Measurements from ENCODE around the gene ZNRF1. TPM values are rescaled to one million over a fixed set of nuclear protein-coding genes. Genes with fewer than 3 reads are reported as not detected.

ZNRF1 gene
- total and polyA plus RNA-seq, 2 of the 8 experiments (the other 6 are each of a cell fraction or from before 2014, with no cell fraction given) = 33.5 to 52.9 TPM

DNA sequence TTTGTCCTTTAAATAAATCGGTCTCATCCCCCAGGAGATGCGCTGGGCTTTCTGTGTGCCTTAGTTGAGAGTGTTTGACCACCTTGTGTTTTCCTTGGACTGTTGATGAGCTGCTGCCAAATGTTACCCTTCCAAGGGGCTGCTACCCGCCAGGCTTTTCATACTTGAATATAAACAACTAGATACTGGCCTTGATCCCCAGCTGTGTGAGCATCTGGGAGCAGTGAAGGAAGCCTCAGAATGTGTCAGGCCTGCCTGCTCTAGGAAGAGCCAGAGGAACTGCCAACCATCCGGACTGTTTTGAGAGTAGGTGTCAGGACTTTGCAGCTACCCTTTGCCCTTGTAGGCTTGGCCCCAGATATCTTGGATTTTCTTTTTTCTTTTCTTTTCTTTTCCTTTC lies 60.0 kb downstream of the ZNRF1 start:
- H2AFZ ChIP-seq (ENCODE audit: low read length) = no peak overlapping the region
- peaks cover 3 to 96% of the 10 kb centered on the region in 2 experiments; a peak in 3 of 4 replicates for H3K79me2 ChIP-seq (ENCODE audit: control insufficient read depth in 1 of 2, insufficient read depth in 2 of 2, low read length in 2 of 2)
- FAIRE-seq (no peak), DNase-seq (ENCODE audit: low read depth in 1 of 2, low spot score in 2 of 2) (no peak)
- H3K27me3 ChIP-seq (replicated peaks in 1 of 4; ENCODE audit: control insufficient read depth in 3 of 4, extremely low read depth in 1 of 4, insufficient read depth in 3 of 4, low read length in 3 of 4) = no peaks in the 10 kb centered on the region
- H2BK120ac ChIP-seq (replicated peaks; ENCODE audit: low read depth, low read length) = no peak overlapping the region
- H3K4ac ChIP-seq (replicated peaks; ENCODE audit: insufficient read length, low read depth, low read length) = no peak overlapping the region
- peaks cover 0 to 3% (median 0%) of the 10 kb centered on the region in 4 experiments; a peak in 1 of 8 replicates for H3K36me3 ChIP-seq (ENCODE audit: control insufficient read depth in 2 of 4, insufficient read depth in 4 of 4, low read length in 3 of 4)
- peak overlapping the region in 2 of 4 experiments; percentile 25 to 31; a peak in 2 of 7 replicates for H3K9ac ChIP-seq (replicated peaks in 1 of 4; ENCODE audit: extremely low read depth in 1 of 4, low read depth in 3 of 4, low read length in 3 of 4)
- H3K9me3 ChIP-seq (ENCODE audit: insufficient read depth in 2 of 2, low read depth in 1 of 2, low read length in 1 of 2) = no peaks in the 10 kb centered on the region
- no peak overlapping the region for H2BK12ac ChIP-seq (ENCODE audit: low read depth, low read length)
- no peak overlapping the region for H4K5ac ChIP-seq (ENCODE audit: insufficient read length, low read depth, low read length)
- WGBS, 2 experiments (ENCODE audit: extremely low coverage in 1 of 2, insufficient coverage in 1 of 2, insufficient read length in 1 of 2, insufficient replicate concordance in 2 of 2, low coverage in 1 of 2, low lambda C conversion rate in 2 of 2, missing lambda C conversion rate in 1 of 2) = 87% methylated on average over 4 of the region's 4 CpGs; no CpG with 5 or more reads in 1 of the 2 experiments
- peaks cover 8 to 20% (median 8%) of the 10 kb centered on the region in 4 experiments for H3K4me1 ChIP-seq (replicated peaks in 1 of 4; ENCODE audit: control insufficient read depth in 3 of 4, insufficient read depth in 4 of 4, low read length in 3 of 4)
- no peak overlapping the region for H3K27ac ChIP-seq (ENCODE audit: low read depth, low read length)
- H4K8ac ChIP-seq (ENCODE audit: extremely low read depth, insufficient read depth, low read length) = no peak overlapping the region
- no peak overlapping the region for H2BK5ac ChIP-seq (ENCODE audit: low read depth, low read length)
- H3K56ac ChIP-seq (replicated peaks; ENCODE audit: insufficient read length, low read depth, low read length) = no peak overlapping the region
- H3K23ac ChIP-seq (ENCODE audit: insufficient read length) = no peak overlapping the region
- no peak overlapping the region for H3K4me3 ChIP-seq (ENCODE audit: extremely low read depth in 1 of 4, insufficient read depth in 2 of 4, low read depth in 3 of 4, low read length in 4 of 4)
- no peaks in the 10 kb centered on the region for H3K23me2 ChIP-seq (ENCODE audit: low read depth, low read length)
- no peak overlapping the region for H3K18ac ChIP-seq (ENCODE audit: extremely low read depth, low read length)
- peaks cover 5 to 17% of the 10 kb centered on the region in 2 experiments for H4K20me1 ChIP-seq (replicated peaks in 1 of 2; ENCODE audit: control insufficient read depth in 1 of 2, insufficient read depth in 2 of 2, low read length in 2 of 2)
- H3K4me2 ChIP-seq (ENCODE audit: insufficient read depth in 1 of 2, low read depth in 2 of 2, low read length in 2 of 2) = no peak overlapping the region
- no peak overlapping the region for H2AK5ac ChIP-seq (ENCODE audit: low read depth, low read length)
- H4K91ac ChIP-seq (replicated peaks; ENCODE audit: insufficient read length, low read length) = no peak overlapping the region
- ChIA-PET CTCF (ENCODE audit: partially characterized antibody) (interaction anchor here (0.6 to 3.0 kb wide), 3 partner anchors 11 to 74 kb away, joined by 3 to 11 read pairs (median 3); partner anchors contain the start of gene WDR59), POLR2A (ENCODE audit: partially characterized antibody) (no interaction called here)
- H3K79me1 ChIP-seq (ENCODE audit: low read depth, low read length) = peaks cover 15% of the 10 kb centered on the region
- H3K14ac ChIP-seq (ENCODE audit: insufficient read length) = no peak overlapping the region
- H2BK15ac ChIP-seq (ENCODE audit: low read length) = no peak overlapping the region; the same call in 1 of the 2 replicates
- H2BK20ac ChIP-seq (ENCODE audit: low read length) = no peak overlapping the region
- TF ChIP-seq SIRT6 (IDR thresholded peaks at IDR 0.05; ENCODE audit: low read length) (no peak), EGR1 (IDR thresholded peaks at IDR 0.05; ENCODE audit: borderline replicate concordance, low read depth, low read length) (no peak), NANOG (IDR thresholded peaks at IDR 0.05; ENCODE audit: insufficient read depth, low read depth, low read length, poor library complexity, severe bottlenecking) (no peak), RAD21 (IDR thresholded peaks at IDR 0.05 in 1 of 2, conservative IDR thresholded peaks at IDR 0.05 in 1 of 2; ENCODE audit: low read depth in 2 of 2, low read length in 2 of 2) (no peak), HDAC2 (IDR thresholded peaks at IDR 0.05; ENCODE audit: borderline replicate concordance in 1 of 2, low read depth in 2 of 2, low read length in 2 of 2) (no peak), CEBPB (IDR thresholded peaks at IDR 0.05; ENCODE audit: low read depth, low read length) (no peak), RFX5 (IDR thresholded peaks at IDR 0.05; ENCODE audit: borderline replicate concordance, low read depth, low read length) (no peak), PHF8 (conservative IDR thresholded peaks at IDR 0.05; ENCODE audit: low read depth, low read length) (no peak), RNF2 (IDR thresholded peaks at IDR 0.05; ENCODE audit: borderline replicate concordance, low read depth, low read length, missing control alignments, poor library complexity, severe bottlenecking) (no peak), RBBP5 (IDR thresholded peaks at IDR 0.05; ENCODE audit: borderline replicate concordance, low read depth, low read length) (no peak), CBX8 (IDR thresholded peaks at IDR 0.05; ENCODE audit: borderline replicate concordance, low read depth, low read length) (no peak)

Measured in H1 (cell line).